Measurements from ENCODE around the gene DENND5A.
"Not testable (repeated sequence)": the region's sequence is repeated elsewhere in the genome, so short reads cannot be mapped to it uniquely, and the experiment has no call there.

The DENND5A gene

GRCh38 chr11:9138612-9139579, 126.3 kb downstream of the DENND5A start:
- DNase-seq (ENCODE audit: low read depth) = peak; percentile 26

DNA sequence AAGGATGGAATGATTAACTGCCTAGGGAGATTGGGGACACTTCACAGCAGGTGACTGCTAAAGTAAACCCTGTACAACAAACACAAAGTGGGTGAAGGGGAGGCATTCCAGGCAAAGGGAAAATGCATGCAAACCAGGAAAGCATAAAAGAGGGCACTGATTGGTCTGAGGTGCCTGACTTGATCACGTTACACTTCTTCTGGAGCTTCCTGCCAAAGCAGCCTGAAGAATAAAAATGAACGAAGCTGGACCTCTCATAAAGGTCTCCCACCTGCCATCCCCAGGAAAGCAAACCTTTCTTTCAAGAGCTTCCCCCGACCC, 127.1 kb downstream of the DENND5A start:
- no peak for DNase-seq (ENCODE audit: low read depth)

GRCh38 chr11:9137293-9138132, 127.6 kb downstream of the DENND5A start:
- peak; percentile 19 for DNase-seq (ENCODE audit: low read depth)

DNA sequence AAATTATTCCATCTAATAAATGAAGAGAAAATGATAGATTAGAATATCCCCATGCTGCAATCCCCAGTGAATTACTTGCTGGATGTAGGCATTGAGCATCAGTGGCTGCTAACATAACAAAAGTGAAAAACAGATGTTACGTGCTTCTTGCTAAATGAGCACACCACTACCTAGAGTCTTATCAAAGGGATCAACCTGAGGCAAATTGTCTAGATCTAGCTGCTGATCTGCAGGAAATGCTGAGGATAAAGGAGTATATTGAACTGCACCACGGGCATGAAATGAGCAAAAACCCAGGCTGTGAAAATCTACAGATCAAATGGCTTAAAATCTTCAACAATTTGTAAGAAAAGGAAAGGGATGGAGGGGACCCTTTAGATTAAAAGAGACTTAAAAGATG, 128.4 kb downstream of the DENND5A start:
- DNase-seq (ENCODE audit: low read depth) = no peak

GRCh38 chr11:9133956-9134355, 131.2 kb downstream of the DENND5A start:
- DNase-seq (ENCODE audit: low read depth) = no peak

GRCh38 chr11:9132203-9132878, 132.8 kb downstream of the DENND5A start:
- no peak for DNase-seq (ENCODE audit: low read depth)

GRCh38 chr11:9130297-9130696, 134.9 kb downstream of the DENND5A start:
- DNase-seq (ENCODE audit: low read depth) = no peak

DNA sequence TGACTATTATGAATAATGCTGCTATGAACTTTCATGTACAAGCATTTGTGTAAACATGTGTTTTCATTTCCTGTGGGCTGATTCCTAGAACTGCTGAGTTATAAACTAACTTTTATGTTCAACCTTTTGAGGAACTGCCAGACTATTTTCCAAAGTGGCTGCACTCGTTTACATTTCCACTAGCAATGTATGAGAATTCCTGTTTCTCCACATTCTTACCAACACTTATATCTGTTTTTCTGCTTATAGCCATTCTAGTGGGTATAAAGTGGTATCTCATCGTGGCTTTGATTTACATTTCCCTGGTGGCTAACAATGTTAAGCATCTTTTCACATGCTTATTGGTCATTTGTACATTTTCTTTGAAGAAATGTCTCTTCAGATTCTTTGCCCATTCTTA, 138.5 kb downstream of the DENND5A start:
- no peak for DNase-seq (ENCODE audit: low read depth)

DNA sequence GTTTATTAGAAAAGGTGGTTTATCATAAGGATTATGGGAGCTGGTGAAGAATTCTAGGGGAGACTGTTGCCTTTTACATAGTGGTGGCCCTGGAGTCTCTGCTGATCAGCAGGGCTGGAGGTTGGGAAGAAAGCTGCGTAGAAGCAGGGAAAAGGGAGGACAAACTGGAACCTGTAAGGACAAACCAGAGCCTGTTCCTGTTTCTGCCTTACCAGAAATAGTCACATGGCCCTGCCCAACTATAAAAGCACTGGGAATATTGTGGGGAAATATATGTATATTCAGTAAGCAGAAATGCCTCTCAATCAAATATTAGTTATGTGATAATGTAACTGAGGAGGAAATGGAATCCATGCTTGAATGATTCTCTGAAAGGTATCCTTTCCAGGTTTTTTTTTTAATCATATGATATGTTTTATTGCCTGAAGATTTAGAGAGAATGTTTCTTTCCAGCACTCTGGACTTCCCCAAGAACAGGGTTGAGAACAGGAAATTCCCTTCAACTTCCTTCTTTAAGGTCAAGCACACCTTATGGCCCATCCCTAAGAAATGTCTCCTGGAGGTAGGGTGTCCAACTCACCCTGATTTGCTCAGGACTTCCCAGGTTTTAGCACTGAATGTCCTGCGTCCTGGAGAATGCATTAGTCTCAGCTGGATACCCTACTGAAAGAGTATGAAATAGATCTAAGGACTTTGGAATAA, 139.8 kb downstream of the DENND5A start:
- no peak for DNase-seq (ENCODE audit: low read depth)

GRCh38 chr11:9123595-9124304, 141.4 kb downstream of the DENND5A start:
- DNase-seq (ENCODE audit: low read depth) = no peak

DNA sequence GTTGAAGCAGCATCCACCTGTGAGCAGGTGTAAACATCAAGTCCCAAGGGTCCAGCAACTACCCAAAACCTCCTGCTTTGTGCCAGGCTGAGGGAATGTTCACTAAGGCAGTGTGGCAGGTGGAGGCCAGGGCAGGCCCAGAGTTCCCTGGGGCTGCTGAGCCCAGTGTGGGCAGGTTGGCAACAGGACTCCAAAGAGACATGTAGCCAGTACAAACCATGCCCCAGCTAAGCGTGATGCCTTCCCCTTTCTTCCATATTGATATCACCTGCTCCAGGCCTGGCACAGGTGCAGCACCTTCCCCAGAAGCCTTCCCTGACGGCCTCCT, 143.7 kb downstream of the DENND5A start:
- no peak for DNase-seq (ENCODE audit: low read depth)

DNA sequence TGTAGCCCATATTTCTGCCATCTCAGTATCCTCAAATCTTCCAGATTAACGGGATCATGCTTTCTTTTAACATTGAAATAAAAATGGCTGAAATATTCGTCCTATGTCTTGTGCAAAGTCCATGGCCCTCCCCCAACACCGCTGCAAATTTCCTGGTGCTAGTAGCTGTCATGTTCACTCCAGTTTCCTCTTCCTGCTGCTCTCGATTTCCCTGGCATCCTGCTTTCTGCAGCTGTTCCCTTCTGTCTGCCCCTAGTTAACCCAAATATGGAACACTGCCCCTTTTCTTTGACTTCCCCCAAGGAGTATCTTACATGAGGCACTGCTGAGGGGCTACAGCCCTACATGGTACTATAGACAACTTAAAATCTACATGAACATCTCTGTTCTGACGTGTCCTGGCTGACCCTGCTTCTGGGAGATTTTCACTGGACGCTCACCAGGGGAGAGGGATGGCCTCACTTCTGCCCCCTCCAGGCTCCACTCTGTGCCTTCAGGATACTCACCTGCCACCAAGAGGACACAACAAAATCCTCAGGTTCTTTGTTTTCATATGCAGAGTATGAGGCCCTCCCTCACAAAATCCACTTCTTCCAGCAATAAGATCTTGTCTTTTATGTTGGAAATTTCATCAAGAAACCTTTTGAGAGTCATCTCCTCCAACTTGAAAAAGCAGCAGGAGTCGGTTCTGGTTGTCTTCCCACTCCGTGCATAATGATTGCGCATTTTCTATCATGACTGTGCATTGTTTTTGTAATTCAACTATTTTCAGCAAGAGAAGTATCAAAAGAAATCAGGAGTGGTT, 144.3 kb downstream of the DENND5A start:
- no peak for DNase-seq (ENCODE audit: low read depth)

DNA sequence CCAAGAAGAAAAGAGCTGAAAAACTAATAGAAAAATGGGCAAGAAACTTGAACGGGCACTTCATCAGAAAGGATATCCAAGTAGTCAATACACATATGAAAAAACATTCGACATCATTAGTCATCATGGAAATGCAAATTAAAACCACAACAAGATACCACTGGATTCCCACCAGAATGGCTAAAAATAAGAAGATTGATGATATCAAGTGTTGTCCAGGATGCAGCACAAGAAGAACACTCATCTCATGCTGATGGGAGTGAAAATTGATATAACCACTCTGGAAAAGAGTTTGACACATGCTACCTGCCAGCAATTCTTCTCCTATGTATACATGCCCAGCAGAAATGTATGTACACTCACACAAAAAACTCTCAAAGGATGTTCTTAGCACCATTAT, 146.9 kb downstream of the DENND5A start:
- no peak for DNase-seq (ENCODE audit: low read depth)

GRCh38 chr11:9112075-9112474, 153.1 kb downstream of the DENND5A start:
- DNase-seq (ENCODE audit: low read depth) = no peak

- no peak for DNase-seq (ENCODE audit: low read depth)
Measured at GRCh38 chr11:9109858-9110731, 155.1 kb downstream of the DENND5A start.

DNA sequence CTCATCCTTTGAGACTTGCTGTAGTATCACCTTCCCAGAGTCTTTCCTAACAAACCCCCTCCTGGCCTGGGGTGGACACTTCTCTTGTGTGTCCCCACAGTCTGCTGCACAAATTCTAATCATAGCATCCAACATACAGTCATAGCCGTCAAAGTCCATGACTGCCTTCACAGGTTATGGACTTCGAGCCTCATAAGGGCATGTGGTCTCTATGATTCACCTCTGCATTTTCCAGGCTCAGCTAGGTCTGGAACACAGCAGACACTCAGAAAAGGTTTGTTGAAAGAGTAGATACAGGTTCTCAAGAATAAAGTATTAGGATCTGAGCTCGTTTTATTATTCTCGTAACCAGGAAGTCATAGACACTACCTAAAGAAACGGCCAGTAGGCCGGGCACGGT, 160.6 kb downstream of the DENND5A start:
- DNase-seq (ENCODE audit: low read depth) = no peak

- no peak for DNase-seq (ENCODE audit: low read depth)
Measured at GRCh38 chr11:9103542-9104276, 161.4 kb downstream of the DENND5A start.

DNA sequence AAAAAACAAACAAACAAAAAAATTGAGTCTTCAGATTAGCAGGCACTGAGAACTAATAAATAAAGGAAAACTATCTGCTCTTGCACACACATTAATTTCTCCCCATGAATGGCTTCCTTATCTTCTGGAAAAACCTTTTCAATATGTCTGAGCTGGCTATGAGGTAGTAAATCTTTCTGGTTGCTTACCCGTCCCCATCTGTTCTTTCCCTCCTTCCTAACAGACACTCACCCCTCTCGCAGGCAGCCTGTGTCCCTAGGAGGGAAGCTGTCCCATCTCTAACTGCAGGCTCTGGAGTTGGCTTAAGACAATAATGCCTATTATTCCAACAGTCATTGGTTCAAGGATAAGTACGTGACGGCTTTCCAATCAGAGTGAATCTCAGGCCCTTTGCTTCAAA, 165.5 kb downstream of the DENND5A start:
- no peak for DNase-seq (ENCODE audit: low read depth)

- not testable (repeated sequence) for DNase-seq (ENCODE audit: low read depth)
Measured at GRCh38 chr11:9098455-9098854, 166.7 kb downstream of the DENND5A start.

All from T-helper 22 cell (primary cell).